HUES48 (cell line): ENCODE data around the gene XPO5.
A peak's percentile ranks its signal among the peaks of the same experiment; 100 is the strongest.
"Not testable (repeated sequence)": the region's sequence is repeated elsewhere in the genome, so short reads cannot be mapped to it uniquely, and the experiment has no call there.

Experiments used
- H3K27ac ChIP-seq: one replicate; pipeline ENCODE4 v1.7.0; 2013; ENCODE audit warnings: low read depth, low read length, inconsistent platforms
- H3K27me3 ChIP-seq: 2 replicates; pipeline ENCODE4 v1.6.1; 2013; ENCODE audit warnings: mild to moderate bottlenecking, low read length; ENCODE audit not compliant: control insufficient read depth, insufficient read depth
- H3K36me3 ChIP-seq: 2 replicates; pipeline ENCODE4 v1.6.1; 2013; ENCODE audit warnings: low read length; ENCODE audit not compliant: control insufficient read depth, insufficient read depth
- H3K4me1 ChIP-seq: 2 replicates; pipeline ENCODE4 v1.6.1; 2013; ENCODE audit warnings: mild to moderate bottlenecking, low read length; ENCODE audit not compliant: control insufficient read depth, insufficient read depth
- H3K4me3 ChIP-seq: 2 replicates; pipeline ENCODE4 v1.5.1; 2013; ENCODE audit warnings: mild to moderate bottlenecking, low read depth, low read length
- H3K9ac ChIP-seq: 2 replicates; pipeline ENCODE4 v1.6.1; 2013; ENCODE audit warnings: mild to moderate bottlenecking, low read depth, low read length, moderate library complexity
- H3K9me3 ChIP-seq: 2 replicates; pipeline ENCODE4 v1.6.1; 2013; ENCODE audit warnings: low read length; ENCODE audit not compliant: control insufficient read depth, insufficient read depth

Gene XPO5

DNA sequence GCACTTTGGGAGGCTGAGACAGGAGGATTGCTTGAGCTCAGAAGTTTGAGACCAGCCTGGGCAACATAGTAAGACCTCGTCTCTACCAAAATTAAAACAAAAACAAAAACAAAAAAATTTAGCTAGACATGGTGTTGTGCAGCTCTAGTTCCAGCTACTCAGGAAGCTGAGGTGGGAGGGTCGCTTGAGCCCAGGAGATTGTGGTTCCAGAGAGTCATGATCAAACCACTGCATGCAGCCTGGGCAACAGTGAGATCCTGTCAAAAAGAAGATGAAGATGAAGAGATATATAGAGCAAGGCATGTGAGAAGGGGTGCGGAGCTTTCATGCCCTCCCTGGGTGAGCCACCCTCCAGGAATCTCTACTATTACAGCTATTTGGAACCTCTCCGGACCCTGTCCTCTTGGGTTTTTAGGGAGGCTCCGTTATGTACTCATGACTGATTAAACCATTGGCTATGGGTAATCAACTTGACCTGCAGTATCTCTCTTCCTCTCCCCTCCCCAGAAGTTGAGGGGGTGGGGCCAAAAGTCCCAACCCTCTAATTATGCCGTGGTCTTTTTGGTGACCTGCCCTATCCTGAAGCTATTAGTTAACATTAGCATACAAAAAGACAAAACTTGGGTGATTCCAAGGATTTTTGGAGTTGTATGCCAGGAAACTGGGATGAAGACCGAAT, 9.2 kb upstream of the XPO5 start:
- Histone ChIP-seq H3K4me3 (no peak overlapping the region), H3K9ac (no peak overlapping the region), H3K27ac (no peak overlapping the region), H3K27me3 (no peaks in the 10 kb centered on the region), H3K4me1 (no peaks in the 10 kb centered on the region), H3K9me3 (no peaks in the 10 kb centered on the region), H3K36me3 (peaks cover 64% of the 10 kb centered on the region)

DNA sequence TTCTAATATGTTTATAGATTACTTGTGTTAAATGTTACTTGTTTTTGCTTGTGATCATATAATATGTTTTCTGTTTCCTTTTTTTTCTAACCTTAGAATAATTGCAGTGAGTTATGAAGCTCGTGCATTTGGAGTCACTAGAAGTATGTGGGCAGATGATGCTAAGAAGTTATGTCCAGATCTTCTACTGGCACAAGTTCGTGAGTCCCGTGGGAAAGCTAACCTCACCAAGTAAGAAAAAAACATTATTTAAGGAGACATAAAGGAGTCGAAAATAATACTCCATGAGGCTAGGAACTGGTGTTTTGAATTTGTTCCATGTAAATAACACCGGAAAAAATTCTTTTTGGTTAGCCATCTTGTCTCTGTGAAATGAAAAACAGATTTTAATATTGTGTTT, 7.1 kb upstream of the XPO5 start:
- no peak overlapping the region for H3K9ac ChIP-seq
- no peaks in the 10 kb centered on the region for H3K4me1 ChIP-seq
- no peak overlapping the region for H3K27ac ChIP-seq
- peaks cover 50% of the 10 kb centered on the region for H3K36me3 ChIP-seq
- H3K4me3 ChIP-seq = no peak overlapping the region
- H3K9me3 ChIP-seq = peaks cover 3% of the 10 kb centered on the region; the same call in 1 of the 2 replicates
- H3K27me3 ChIP-seq = no peaks in the 10 kb centered on the region

- Histone ChIP-seq H3K27me3 (no peaks in the 10 kb centered on the region), H3K4me3 (no peak overlapping the region), H3K36me3 (peaks cover 22% of the 10 kb centered on the region), H3K27ac (peak overlapping the region; percentile 47), H3K9me3 (peaks cover 3% of the 10 kb centered on the region; the same call in 1 of the 2 replicates), H3K4me1 (no peaks in the 10 kb centered on the region; the same call in 1 of the 2 replicates), H3K9ac (no peak overlapping the region)
Measured at GRCh38 chr6:43579171-43579570, 3.3 kb upstream of the XPO5 start.

- Histone ChIP-seq H3K9ac (no peak overlapping the region), H3K27me3 (no peaks in the 10 kb centered on the region), H3K4me1 (no peaks in the 10 kb centered on the region; the same call in 1 of the 2 replicates), H3K9me3 (peaks cover 3% of the 10 kb centered on the region; the same call in 1 of the 2 replicates), H3K36me3 (peaks cover 17% of the 10 kb centered on the region), H3K4me3 (no peak overlapping the region), H3K27ac (no peak overlapping the region)
Measured at GRCh38 chr6:43578748-43579147, 2.9 kb upstream of the XPO5 start.

DNA sequence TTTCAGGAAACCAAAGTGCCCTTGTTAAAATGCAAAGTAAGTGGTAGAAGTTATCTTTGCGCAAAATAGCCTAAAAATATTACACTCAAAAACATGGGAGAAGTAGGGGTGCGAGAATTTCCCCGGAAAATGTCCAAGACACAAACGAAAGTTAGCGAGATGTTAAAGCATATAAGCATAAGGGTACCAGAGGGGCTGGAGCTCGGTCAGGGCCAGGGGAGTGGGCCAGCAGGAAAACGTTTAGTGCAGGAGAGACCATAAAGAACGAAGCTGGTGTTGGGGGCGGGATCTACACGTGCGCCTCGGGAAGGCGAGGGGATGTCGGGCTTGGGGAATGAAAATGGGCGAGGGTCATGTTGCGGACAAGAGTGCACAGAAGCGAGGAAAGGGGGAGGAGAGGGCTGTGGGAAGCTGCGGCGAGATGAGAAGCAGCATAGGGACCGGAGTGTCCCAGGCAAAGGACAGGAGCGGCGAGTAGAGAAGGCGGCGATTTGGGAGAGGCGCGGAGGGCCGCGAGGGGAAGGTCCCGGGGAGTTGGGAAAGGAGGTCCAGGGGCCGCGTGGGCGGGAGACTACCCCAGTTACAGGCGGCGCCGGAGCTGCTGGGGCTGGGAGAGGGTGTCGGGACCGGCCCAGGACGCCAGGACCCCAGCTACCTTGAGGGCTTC, 600 bp downstream of the XPO5 start:
- H3K9ac ChIP-seq = peak overlapping the region; percentile 85
- H3K4me3 ChIP-seq = peak overlapping the region; percentile 100
- H3K27me3 ChIP-seq = no peaks in the 10 kb centered on the region
- H3K4me1 ChIP-seq = no peaks in the 10 kb centered on the region; the same call in 1 of the 2 replicates
- H3K27ac ChIP-seq = peak overlapping the region; percentile 82
- H3K36me3 ChIP-seq = peaks cover 33% of the 10 kb centered on the region
- H3K9me3 ChIP-seq = peaks cover 3% of the 10 kb centered on the region; the same call in 1 of the 2 replicates

- H3K27me3 ChIP-seq = no peaks in the 10 kb centered on the region
- no peak overlapping the region for H3K27ac ChIP-seq
- H3K9ac ChIP-seq = no peak overlapping the region
- no peaks in the 10 kb centered on the region for H3K9me3 ChIP-seq
- H3K36me3 ChIP-seq = peaks cover 62% of the 10 kb centered on the region
- H3K4me1 ChIP-seq = no peaks in the 10 kb centered on the region; the same call in 1 of the 2 replicates
- no peak overlapping the region for H3K4me3 ChIP-seq
Measured at GRCh38 chr6:43572015-43572414, 3.8 kb downstream of the XPO5 start.

- no peak overlapping the region for H3K9ac ChIP-seq
- H3K27me3 ChIP-seq = no peaks in the 10 kb centered on the region
- H3K4me3 ChIP-seq = no peak overlapping the region
- H3K4me1 ChIP-seq = no peaks in the 10 kb centered on the region; the same call in 1 of the 2 replicates
- no peak overlapping the region for H3K27ac ChIP-seq
- H3K9me3 ChIP-seq = no peaks in the 10 kb centered on the region
- peaks cover 71% of the 10 kb centered on the region for H3K36me3 ChIP-seq
Measured at GRCh38 chr6:43570876-43571441, 4.9 kb downstream of the XPO5 start.

DNA sequence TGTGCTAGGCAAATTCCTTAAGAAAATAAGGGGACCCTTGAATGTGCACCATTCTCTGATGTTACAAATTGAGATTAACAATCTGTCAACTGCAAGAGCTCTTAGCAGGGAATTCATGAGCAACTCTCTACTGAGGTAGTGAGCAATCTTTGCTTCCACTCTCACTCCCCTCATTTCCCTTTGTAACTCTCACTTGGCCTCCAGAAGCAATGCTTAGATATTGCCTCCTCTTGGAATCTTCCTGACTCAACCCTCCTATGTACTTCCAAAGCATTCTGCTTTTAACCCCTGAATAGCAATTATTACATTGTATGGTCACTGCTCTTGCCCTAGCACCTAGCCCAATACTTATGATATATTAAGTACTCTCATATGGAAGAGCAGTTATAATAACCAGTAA, 16.5 kb downstream of the XPO5 start:
- no peaks in the 10 kb centered on the region for H3K27me3 ChIP-seq
- H3K4me1 ChIP-seq = no peaks in the 10 kb centered on the region
- no peak overlapping the region for H3K9ac ChIP-seq
- H3K36me3 ChIP-seq = peaks cover 98% of the 10 kb centered on the region
- H3K9me3 ChIP-seq = no peaks in the 10 kb centered on the region
- no peak overlapping the region for H3K4me3 ChIP-seq
- no peak overlapping the region for H3K27ac ChIP-seq

DNA sequence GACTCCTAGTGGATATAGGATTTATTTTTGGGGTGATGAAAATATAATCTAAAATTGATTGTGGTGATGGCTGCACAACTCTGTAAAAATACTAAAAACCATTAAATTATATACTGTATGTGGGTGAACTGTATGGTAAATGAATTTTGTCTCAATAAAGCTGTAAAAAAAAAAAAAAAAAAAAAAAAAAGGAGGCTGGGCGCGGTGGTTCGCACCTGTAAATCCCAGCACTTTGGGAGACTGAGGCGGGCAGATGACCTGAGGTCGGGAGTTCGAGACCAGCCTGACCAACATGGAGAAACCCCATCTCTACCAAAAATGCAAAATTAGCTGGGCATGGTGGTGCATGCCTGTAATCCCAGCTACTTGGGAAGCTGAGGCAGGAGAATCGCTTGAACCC, 18.2 kb downstream of the XPO5 start:
- not testable (repeated sequence) for H3K4me1 ChIP-seq

GRCh38 chr6:43547222-43547621, 28.6 kb downstream of the XPO5 start:
- no peak overlapping the region for H3K4me3 ChIP-seq
- no peak overlapping the region for H3K27ac ChIP-seq
- peaks cover 97% of the 10 kb centered on the region for H3K36me3 ChIP-seq
- no peaks in the 10 kb centered on the region for H3K4me1 ChIP-seq
- H3K9me3 ChIP-seq = no peaks in the 10 kb centered on the region
- no peak overlapping the region for H3K9ac ChIP-seq
- no peaks in the 10 kb centered on the region for H3K27me3 ChIP-seq

More for the DNA sequence above, 18.2 kb downstream of the XPO5 start:
- peaks cover 94% of the 10 kb centered on the region for H3K36me3 ChIP-seq
- H3K4me3 ChIP-seq, H3K27me3 ChIP-seq, H3K9ac ChIP-seq, H3K27ac ChIP-seq, H3K9me3 ChIP-seq: not testable (repeated sequence)

DNA sequence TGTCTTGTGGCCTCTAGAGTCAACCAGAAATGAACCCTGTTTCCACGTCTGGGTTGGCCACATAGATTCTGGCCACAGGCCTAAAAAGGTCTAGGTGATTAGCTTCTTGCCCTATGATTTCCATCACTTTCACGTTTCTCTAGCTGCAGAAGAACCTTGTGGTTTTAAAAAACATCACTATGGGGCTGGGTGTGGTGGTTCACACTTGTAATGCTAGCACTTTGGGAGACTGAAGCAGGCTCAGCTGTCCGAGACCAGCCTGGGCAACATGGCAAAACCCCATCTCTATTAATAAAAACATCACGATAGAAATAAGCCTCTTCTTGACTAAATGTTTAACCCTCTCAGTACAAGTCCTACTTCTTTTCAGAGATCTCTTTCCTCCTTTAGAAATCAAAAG, 31.4 kb downstream of the XPO5 start:
- H3K36me3 ChIP-seq = peaks cover 95% of the 10 kb centered on the region
- no peak overlapping the region for H3K9ac ChIP-seq
- no peaks in the 10 kb centered on the region for H3K4me1 ChIP-seq
- H3K27ac ChIP-seq = no peak overlapping the region
- no peaks in the 10 kb centered on the region for H3K9me3 ChIP-seq
- H3K4me3 ChIP-seq = no peak overlapping the region
- no peaks in the 10 kb centered on the region for H3K27me3 ChIP-seq
